ENCODE measurements around the gene COL18A1. TPM values are rescaled to one million over a fixed set of nuclear protein-coding genes. Genes with fewer than 3 reads are reported as not detected.
"Not testable (repeated sequence)": the region's sequence is repeated elsewhere in the genome, so short reads cannot be mapped to it uniquely, and the experiment has no call there.

The COL18A1 gene
- polyA plus RNA-seq, 2 of the 4 experiments (the other 2 are of a cell fraction) = 17.3 to 88.4 TPM

- DNase-seq (ENCODE audit: low read depth in 1 of 2, low spot score in 1 of 2); H3K27ac ChIP-seq; POLR2A ChIA-PET; H3K4me3 ChIP-seq; FAIRE-seq; ATAC-seq; H3K4me2 ChIP-seq: not testable (repeated sequence)
- Histone ChIP-seq H3K9me3 (peaks cover 12% of the 10 kb centered on the region; the same call in 2 of the 3 replicates), H3K4me1 (peaks cover 11% of the 10 kb centered on the region)
- CTCF ChIA-PET = interaction anchor here (4.8 to 5.6 kb wide), 2 partner anchors 151 to 302 kb away, joined by 31 to 75 read pairs; no protein-coding TSS in a partner anchor
- 93% methylated on average over 12 of the region's 39 CpGs for WGBS (ENCODE audit: missing lambda C conversion rate)
These were observed 38.0 kb downstream of the COL18A1 start for GRCh38 chr21:45442686-45443594.

DNA sequence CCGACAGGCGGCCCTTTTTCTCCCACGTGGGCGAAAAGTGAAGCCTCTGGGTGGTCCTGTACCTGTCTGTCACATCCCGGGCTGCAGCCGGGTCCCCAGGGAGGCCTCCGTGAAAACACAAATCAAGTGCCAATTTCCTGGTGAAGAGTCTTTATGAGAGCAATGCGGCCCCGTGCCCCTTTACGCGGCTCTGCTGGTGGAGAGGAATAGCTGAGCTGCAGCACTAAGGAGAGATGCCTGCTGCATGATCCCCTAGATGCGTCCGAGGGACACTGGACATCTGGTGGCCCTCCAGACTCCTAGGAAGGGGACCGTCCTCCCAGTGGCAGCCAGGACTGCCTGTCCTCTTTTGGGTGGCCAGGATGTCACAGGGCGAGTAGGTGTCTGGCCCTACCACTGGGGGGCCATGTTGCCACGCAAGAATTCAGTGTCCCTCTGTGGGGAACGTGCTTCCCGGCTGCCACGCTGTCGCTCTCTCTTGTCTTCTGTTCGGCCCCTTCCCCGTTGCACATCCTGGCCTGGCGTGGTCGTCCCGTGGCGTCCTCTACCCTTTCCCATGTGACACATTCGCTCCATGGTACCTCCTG, 38.7 kb downstream of the COL18A1 start:
- H3K27ac ChIP-seq = no peak overlapping the region

GRCh38 chr21:45444385-45444784, 39.4 kb downstream of the COL18A1 start:
- no peak for FAIRE-seq
- Histone ChIP-seq H3K27ac (no peak overlapping the region), H3K4me2 (no peak overlapping the region), H3K4me1 (peaks cover 3% of the 10 kb centered on the region; the same call in 1 of the 3 replicates), H3K4me3 (no peak overlapping the region), H3K9me3 (peaks cover 12% of the 10 kb centered on the region; the same call in 2 of the 3 replicates)
- POLR2A ChIA-PET = no interaction called here
- WGBS (ENCODE audit: missing lambda C conversion rate) = 95% methylated on average over 19 of the region's 19 CpGs
- ATAC-seq = no peak
- no peak for TF ChIP-seq ZSCAN20 (CRISPR knock-in tag; IDR thresholded peaks at IDR 0.05)
- TF ChIP-seq EHMT2 (IDR thresholded peaks at IDR 0.05; ENCODE audit: low read depth) = no peak
- no peak for TF ChIP-seq MYC (IDR thresholded peaks at IDR 0.05; ENCODE audit: borderline replicate concordance, low read length)
- no peak for DNase-seq (ENCODE audit: low read depth in 1 of 2, low spot score in 1 of 2)
- CTCF ChIA-PET = no interaction called here

More for the DNA sequence above, 38.7 kb downstream of the COL18A1 start:
- FAIRE-seq (no peak), DNase-seq (ENCODE audit: low read depth in 1 of 2, low spot score in 1 of 2) (no peak), ATAC-seq (no peak)
- Histone ChIP-seq H3K4me2 (no peak overlapping the region), H3K4me1 (peaks cover 10% of the 10 kb centered on the region), H3K4me3 (no peak overlapping the region), H3K9me3 (peaks cover 12% of the 10 kb centered on the region; the same call in 2 of the 3 replicates)
- CTCF ChIA-PET = interaction anchor here (4.8 kb wide), 1 partner anchor 152 kb away, joined by 75 read pairs; no protein-coding TSS in a partner anchor
- 94% methylated on average over 21 of the region's 27 CpGs for WGBS (ENCODE audit: missing lambda C conversion rate)
- TF ChIP-seq, protein P1, sequence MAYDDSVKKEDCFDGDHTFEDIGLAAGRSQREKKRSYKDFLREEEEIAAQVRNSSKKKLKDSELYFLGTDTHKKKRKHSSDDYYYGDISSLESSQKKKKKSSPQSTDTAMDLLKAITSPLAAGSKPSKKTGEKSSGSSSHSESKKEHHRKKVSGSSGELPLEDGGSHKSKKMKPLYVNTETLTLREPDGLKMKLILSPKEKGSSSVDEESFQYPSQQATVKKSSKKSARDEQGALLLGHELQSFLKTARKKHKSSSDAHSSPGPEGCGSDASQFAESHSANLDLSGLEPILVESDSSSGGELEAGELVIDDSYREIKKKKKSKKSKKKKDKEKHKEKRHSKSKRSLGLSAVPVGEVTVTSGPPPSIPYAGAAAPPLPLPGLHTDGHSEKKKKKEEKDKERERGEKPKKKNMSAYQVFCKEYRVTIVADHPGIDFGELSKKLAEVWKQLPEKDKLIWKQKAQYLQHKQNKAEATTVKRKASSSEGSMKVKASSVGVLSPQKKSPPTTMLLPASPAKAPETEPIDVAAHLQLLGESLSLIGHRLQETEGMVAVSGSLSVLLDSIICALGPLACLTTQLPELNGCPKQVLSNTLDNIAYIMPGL (CRISPR knock-in tag; IDR thresholded peaks at IDR 0.05; ENCODE audit: borderline replicate concordance) = no peak
- TF ChIP-seq RAD21 (conservative IDR thresholded peaks at IDR 0.05 in 1 of 2, IDR thresholded peaks at IDR 0.05 in 1 of 2) = no peak
- no peak for TF ChIP-seq MAZ (IDR thresholded peaks at IDR 0.05; ENCODE audit: borderline replicate concordance, low read depth, low read length)
- no peak for TF ChIP-seq HOXB5 (CRISPR knock-in tag; IDR thresholded peaks at IDR 0.05)
- no peak for TF ChIP-seq EP300 (IDR thresholded peaks at IDR 0.05)
- no peak for TF ChIP-seq ELK1 (IDR thresholded peaks at IDR 0.05; ENCODE audit: low read depth, low read length)
- no peak for TF ChIP-seq CBX2 (IDR thresholded peaks at IDR 0.05; ENCODE audit: borderline replicate concordance, low read depth)
- TF ChIP-seq ZFP36 (IDR thresholded peaks at IDR 0.05; ENCODE audit: borderline replicate concordance, partially characterized antibody) = no peak
- TF ChIP-seq EHF (CRISPR knock-in tag; IDR thresholded peaks at IDR 0.05) = no peak
- TF ChIP-seq KDM1A (IDR thresholded peaks at IDR 0.05; ENCODE audit: low read depth) = no peak
- TF ChIP-seq ATOH8 (CRISPR knock-in tag; IDR thresholded peaks at IDR 0.05; ENCODE audit: low read depth) = no peak
- no peak for TF ChIP-seq ZNF302 (CRISPR knock-in tag; IDR thresholded peaks at IDR 0.05)
- POLR2A ChIA-PET = no interaction called here

Data from A549 (cell line).